HCT116 (cell line): ENCODE measurements around the gene CHST8.

Experiments
- MAX ChIP-seq: IDR thresholded peaks from 2 replicates; pipeline ENCODE4 v1.6.1; 2012
- SP1 ChIP-seq: IDR thresholded peaks from 2 replicates; pipeline ENCODE4 v1.6.1; 2012; ENCODE audit warnings: low read depth

- TF ChIP-seq MAX (no peak), SP1 (no peak)
Observed at GRCh38 chr19:33712268-33712667, 90.5 kb downstream of the CHST8 start.
